Mucosa of rectum (tissue), 2 donors: ENCODE measurements around the gene PCDHA3.
"Not testable (repeated sequence)": the region's sequence is repeated elsewhere in the genome, so short reads cannot be mapped to it uniquely, and the experiment has no call there.

Source experiments
- H3K27ac ChIP-seq, 2 donors: one replicate each; pipeline ENCODE4 v1.7.0; 2013; ENCODE audit warnings: inconsistent platforms in 2 of 2, low read depth in 2 of 2, low read length in 2 of 2
- H3K27me3 ChIP-seq, 2 donors: one replicate each; pipeline ENCODE4 v1.7.0; 2013; ENCODE audit warnings: low read length in 2 of 2; ENCODE audit not compliant: control insufficient read depth in 2 of 2, insufficient read depth in 2 of 2
- H3K36me3 ChIP-seq, 2 donors: one replicate each; pipeline ENCODE4 v1.7.0; 2013; ENCODE audit warnings: low read length in 2 of 2; ENCODE audit not compliant: control insufficient read depth in 2 of 2, insufficient read depth in 2 of 2
- H3K4me1 ChIP-seq, 2 donors: one replicate each; pipeline ENCODE4 v1.7.0; 2013; ENCODE audit warnings: low read length in 2 of 2, mild to moderate bottlenecking in 1 of 2; ENCODE audit not compliant: control insufficient read depth in 2 of 2, insufficient read depth in 2 of 2
- H3K4me3 ChIP-seq, 2 donors: one replicate each; pipeline ENCODE4 v1.7.0; 2013; ENCODE audit warnings: low read length in 2 of 2
- H3K9ac ChIP-seq, 2 donors: one replicate each; pipeline ENCODE4 v1.7.0; 2013; ENCODE audit warnings: low read length in 2 of 2, low read depth in 1 of 2, mild to moderate bottlenecking in 1 of 2
- H3K9me3 ChIP-seq, 2 donors: one replicate each; pipeline ENCODE4 v1.7.0; 2013; ENCODE audit warnings: low read length in 2 of 2; ENCODE audit not compliant: control insufficient read depth in 2 of 2
- donor health status: healthy.
- donor health status: Normal muscosa, but diverticular disease.

Gene PCDHA3

GRCh38 chr5:140808889-140809291, 8.0 kb downstream of the PCDHA3 start:
- H3K4me1 ChIP-seq = no peaks in the 10 kb centered on the region
- no peaks in the 10 kb centered on the region for H3K36me3 ChIP-seq
- no peak overlapping the region for H3K9ac ChIP-seq
- H3K9me3 ChIP-seq = peaks cover 0 to 7% of the 10 kb centered on the region in 2 donors
- no peak overlapping the region for H3K27ac ChIP-seq
- no peaks in the 10 kb centered on the region for H3K27me3 ChIP-seq
- H3K4me3 ChIP-seq = no peak overlapping the region

GRCh38 chr5:140821375-140822280, 20.8 kb downstream of the PCDHA3 start, which contains the start of gene PCDHA5:
Gene PCDHA5, plus strand, starts transcription at chr5:140821613.
- Histone ChIP-seq H3K9ac (no peak within 1 kb of the TSS), H3K27me3 (no peaks in the 10 kb centered on the region), H3K4me3 (no peak within 1 kb of the TSS), H3K36me3 (no peaks in the 10 kb centered on the region), H3K27ac (no peak within 1 kb of the TSS), H3K4me1 (no peaks in the 10 kb centered on the region), H3K9me3 (peaks cover 0 to 3% of the 10 kb centered on the region in 2 donors)

GRCh38 chr5:140822281-140822629, 21.4 kb downstream of the PCDHA3 start:
- Histone ChIP-seq H3K4me3 (no peak overlapping the region), H3K27ac (no peak overlapping the region), H3K4me1 (no peaks in the 10 kb centered on the region), H3K27me3 (no peaks in the 10 kb centered on the region), H3K9ac (no peak overlapping the region), H3K36me3 (no peaks in the 10 kb centered on the region), H3K9me3 (peaks cover 0 to 3% of the 10 kb centered on the region in 2 donors)

GRCh38 chr5:140822969-140823368, 22.1 kb downstream of the PCDHA3 start:
- H3K27ac ChIP-seq, H3K36me3 ChIP-seq, H3K27me3 ChIP-seq, H3K9me3 ChIP-seq, H3K4me3 ChIP-seq, H3K4me1 ChIP-seq, H3K9ac ChIP-seq: not testable (repeated sequence)

GRCh38 chr5:140823475-140823874, 22.6 kb downstream of the PCDHA3 start:
- Histone ChIP-seq H3K9ac (no peak overlapping the region), H3K4me3 (no peak overlapping the region), H3K27me3 (no peaks in the 10 kb centered on the region), H3K27ac (no peak overlapping the region), H3K36me3 (no peaks in the 10 kb centered on the region), H3K9me3 (peaks cover 5% of the 10 kb centered on the region in 2 donors), H3K4me1 (no peaks in the 10 kb centered on the region)

- Histone ChIP-seq H3K9ac (no peak within 1 kb of the TSS), H3K36me3 (no peaks in the 10 kb centered on the region), H3K27me3 (no peaks in the 10 kb centered on the region), H3K4me1 (no peaks in the 10 kb centered on the region), H3K27ac (no peak within 1 kb of the TSS), H3K4me3 (no peak within 1 kb of the TSS), H3K9me3 (peaks cover 5 to 9% of the 10 kb centered on the region in 2 donors)
Measured at GRCh38 chr5:140827704-140828361, 27.0 kb downstream of the PCDHA3 start, which contains the start of gene PCDHA6. Gene PCDHA6, plus strand, starts transcription at chr5:140827960. Its CDS starts 132 bp downstream, at chr5:140828092.

GRCh38 chr5:140828362-140828737, 27.5 kb downstream of the PCDHA3 start:
- no peak overlapping the region for H3K4me3 ChIP-seq

GRCh38 chr5:140829511-140830501, 28.9 kb downstream of the PCDHA3 start:
- H3K4me1 ChIP-seq, H3K27me3 ChIP-seq, H3K9ac ChIP-seq, H3K4me3 ChIP-seq, H3K27ac ChIP-seq, H3K36me3 ChIP-seq: not testable (repeated sequence)
- H3K9me3 ChIP-seq = peaks cover 5 to 13% of the 10 kb centered on the region in 2 donors

More at GRCh38 chr5:140828362-140828737, 27.5 kb downstream of the PCDHA3 start:
- no peak overlapping the region for H3K9ac ChIP-seq
- no peaks in the 10 kb centered on the region for H3K36me3 ChIP-seq
- H3K4me1 ChIP-seq = no peaks in the 10 kb centered on the region
- H3K27me3 ChIP-seq = no peaks in the 10 kb centered on the region
- H3K9me3 ChIP-seq = peaks cover 5 to 13% of the 10 kb centered on the region in 2 donors
- H3K27ac ChIP-seq = no peak overlapping the region

- Histone ChIP-seq H3K4me3 (no peak within 1 kb of the TSS), H3K27ac (no peak within 1 kb of the TSS), H3K4me1 (no peaks in the 10 kb centered on the region), H3K9ac (no peak within 1 kb of the TSS), H3K9me3 (peaks cover 8 to 12% of the 10 kb centered on the region in 2 donors), H3K36me3 (no peaks in the 10 kb centered on the region), H3K27me3 (no peaks in the 10 kb centered on the region)
Measured at GRCh38 chr5:140833993-140834392, 33.1 kb downstream of the PCDHA3 start, which contains the start of gene PCDHA7. Gene PCDHA7, plus strand, starts transcription at chr5:140834269. Its CDS starts 115 bp downstream, at chr5:140834384.
